ENCODE results near the gene LPP.

LPP gene

GRCh38 chr3:188841906-188842305, 687.9 kb downstream of the LPP start:
- no peak for DNase-seq (ENCODE audit: low read depth)

GRCh38 chr3:188842639-188843038, 688.7 kb downstream of the LPP start:
- no peak for DNase-seq (ENCODE audit: low read depth)

- no peak for DNase-seq (ENCODE audit: low read depth)
These were observed 690.1 kb downstream of the LPP start for GRCh38 chr3:188844096-188844495.

- DNase-seq (ENCODE audit: low read depth): no peak
These were observed 691.6 kb downstream of the LPP start for GRCh38 chr3:188845514-188845913.

GRCh38 chr3:188848947-188849346, 695.0 kb downstream of the LPP start:
- no peak for DNase-seq (ENCODE audit: low read depth)

- no peak for DNase-seq (ENCODE audit: low read depth)
These were observed 700.2 kb downstream of the LPP start for GRCh38 chr3:188853856-188854771.

- no peak for DNase-seq (ENCODE audit: low read depth)
These were observed 700.8 kb downstream of the LPP start for GRCh38 chr3:188854772-188855149.

GRCh38 chr3:188855675-188856074, 701.7 kb downstream of the LPP start:
- DNase-seq (ENCODE audit: low read depth): no peak

GRCh38 chr3:188860147-188860546, 706.2 kb downstream of the LPP start:
- DNase-seq (ENCODE audit: low read depth): no peak

- no peak for DNase-seq (ENCODE audit: low read depth)
These were observed 708.1 kb downstream of the LPP start for GRCh38 chr3:188861842-188862744.

GRCh38 chr3:188863999-188864406, 710.0 kb downstream of the LPP start:
- DNase-seq (ENCODE audit: low read depth): no peak

- DNase-seq (ENCODE audit: low read depth): no peak
These were observed 713.8 kb downstream of the LPP start for GRCh38 chr3:188867691-188868265.

- no peak for DNase-seq (ENCODE audit: low read depth)
These were observed 714.8 kb downstream of the LPP start for GRCh38 chr3:188868803-188869202.

GRCh38 chr3:188869628-188870027, 715.7 kb downstream of the LPP start:
- DNase-seq (ENCODE audit: low read depth): no peak

- DNase-seq (ENCODE audit: low read depth): no peak
These were observed 716.5 kb downstream of the LPP start for GRCh38 chr3:188870431-188870830.

- no peak for DNase-seq (ENCODE audit: low read depth)
These were observed 720.6 kb downstream of the LPP start for GRCh38 chr3:188874576-188874975.

- no peak for DNase-seq (ENCODE audit: low read depth)
These were observed 721.5 kb downstream of the LPP start for GRCh38 chr3:188875413-188875812.

GRCh38 chr3:188876370-188876769, 722.4 kb downstream of the LPP start:
- no peak for DNase-seq (ENCODE audit: low read depth)

- no peak for DNase-seq (ENCODE audit: low read depth)
These were observed 723.4 kb downstream of the LPP start for GRCh38 chr3:188877381-188877780.

- DNase-seq (ENCODE audit: low read depth): no peak
These were observed 724.1 kb downstream of the LPP start for GRCh38 chr3:188878076-188878475.

- DNase-seq (ENCODE audit: low read depth): no peak
These were observed 728.1 kb downstream of the LPP start for GRCh38 chr3:188881954-188882641.
